GM18517 (cell line): ENCODE results near the gene LRRC4C.

ENCODE experiments used
- ATAC-seq: cut with Tn5 transposase; IDR thresholded peaks from one replicate; pipeline ENCODE4 v1.9.1; 2021; ENCODE audit warnings: mild to moderate bottlenecking, moderate library complexity; ENCODE audit not compliant: unreplicated experiment

Gene LRRC4C

DNA sequence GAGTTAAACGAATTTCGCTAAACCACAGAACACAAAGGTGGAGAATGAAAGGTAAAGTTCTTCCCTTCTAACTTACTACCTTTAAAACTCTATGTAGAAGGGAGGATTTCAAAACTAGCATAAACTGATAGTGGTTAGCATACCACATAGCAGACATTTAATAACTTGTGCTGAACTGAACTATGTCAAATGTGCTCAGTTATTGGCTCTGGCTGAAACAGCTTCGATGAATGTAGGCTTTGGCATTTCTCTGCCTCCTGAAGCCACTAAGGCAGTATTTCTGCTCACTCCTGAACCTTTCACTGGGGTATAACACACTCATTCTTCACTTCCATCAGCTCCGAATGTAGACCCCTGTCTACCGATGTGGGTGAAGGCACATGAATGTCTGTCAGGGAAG lies 1188.1 kb downstream of the LRRC4C start:
- ATAC-seq = no peak

GRCh38 chr11:40269865-40270264 lies 1189.6 kb downstream of the LRRC4C start:
- no peak for ATAC-seq

DNA sequence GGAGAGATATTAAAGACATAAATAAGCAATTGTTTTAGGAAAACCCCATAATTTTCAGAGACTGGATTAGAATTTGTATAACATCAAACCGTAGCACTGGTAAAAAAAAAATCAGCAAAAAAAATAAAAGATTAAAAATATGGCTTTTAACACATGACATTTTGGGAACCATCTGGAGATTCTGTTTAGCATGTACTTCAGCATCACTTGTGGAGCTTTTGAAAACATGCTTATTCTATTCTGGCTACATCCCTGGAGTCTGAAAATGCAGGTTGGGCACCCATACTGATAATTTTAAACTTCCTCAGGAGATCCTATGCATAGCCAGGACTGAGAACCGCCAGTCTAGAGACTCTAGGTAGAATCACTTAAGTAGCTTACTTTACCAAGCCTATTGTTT lies 1190.9 kb downstream of the LRRC4C start:
- no peak for ATAC-seq

DNA sequence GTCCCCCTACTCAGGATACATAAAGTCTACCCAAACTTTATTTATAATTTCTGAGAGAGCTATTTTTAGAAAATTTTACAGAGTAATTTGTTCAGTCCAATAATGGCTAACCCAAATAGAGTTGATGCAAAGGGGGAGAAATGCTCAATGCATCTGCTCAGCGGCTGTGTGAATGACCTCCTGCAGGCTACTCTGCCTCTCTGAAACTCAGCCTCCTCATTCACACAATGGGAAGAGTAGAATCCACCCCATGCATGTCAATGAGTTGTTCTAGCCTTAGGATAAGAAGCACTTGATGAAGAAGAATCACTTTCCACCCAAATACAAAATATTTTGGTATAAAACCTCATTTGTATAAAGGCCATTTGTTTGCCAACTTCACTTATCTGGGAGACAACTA lies 1204.0 kb downstream of the LRRC4C start:
- no peak for ATAC-seq

DNA sequence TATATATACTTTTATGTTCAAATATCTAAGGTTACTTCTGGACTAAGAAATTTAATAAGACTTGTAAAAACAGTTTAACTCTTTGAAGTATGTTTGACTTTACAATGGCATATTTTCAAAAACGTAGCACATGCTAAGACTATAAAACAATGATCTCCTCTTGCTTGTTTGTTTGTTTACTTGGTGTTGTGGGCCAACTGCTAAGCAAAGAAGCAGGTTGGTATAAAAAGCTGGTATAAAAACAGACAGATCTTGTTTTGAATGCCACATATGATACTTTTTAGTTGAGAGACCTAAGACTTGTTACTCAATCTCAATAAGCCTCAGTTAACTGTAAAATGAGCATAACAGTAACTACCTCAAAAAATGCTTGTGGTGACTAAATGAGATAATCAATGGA lies 1206.3 kb downstream of the LRRC4C start:
- no peak for ATAC-seq

- ATAC-seq = no peak
Measured at GRCh38 chr11:40252236-40252635, 1207.2 kb downstream of the LRRC4C start.

- ATAC-seq = no peak
Measured at GRCh38 chr11:40246983-40247382, 1212.5 kb downstream of the LRRC4C start.

DNA sequence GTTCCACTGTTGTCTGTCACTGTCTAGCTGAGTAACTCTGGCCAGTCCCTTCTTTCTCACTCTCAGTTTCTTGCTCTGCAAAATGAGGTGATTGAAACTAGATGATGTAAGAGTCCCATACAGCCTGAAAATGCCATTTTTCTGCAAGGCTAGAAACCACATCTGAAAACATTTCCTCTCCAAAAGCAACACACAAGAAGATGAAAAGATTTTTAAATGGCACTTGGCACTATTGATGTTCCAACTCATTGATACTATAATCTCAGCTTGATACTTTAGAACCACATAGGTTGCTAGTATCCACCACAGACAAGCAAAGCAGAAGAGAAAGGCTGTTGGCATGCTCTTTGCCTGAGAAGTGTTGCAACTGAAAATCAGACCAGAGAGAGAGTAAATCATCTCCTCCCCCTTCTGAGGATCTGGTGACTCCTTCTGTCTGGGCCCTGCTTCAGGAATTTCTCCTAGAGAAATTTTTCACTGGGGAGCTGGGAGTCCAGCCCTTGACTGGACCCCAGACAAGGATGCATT lies 1217.9 kb downstream of the LRRC4C start:
- ATAC-seq = peak; percentile 93

- ATAC-seq = no peak
Measured at GRCh38 chr11:40240284-40240683, 1219.2 kb downstream of the LRRC4C start.

DNA sequence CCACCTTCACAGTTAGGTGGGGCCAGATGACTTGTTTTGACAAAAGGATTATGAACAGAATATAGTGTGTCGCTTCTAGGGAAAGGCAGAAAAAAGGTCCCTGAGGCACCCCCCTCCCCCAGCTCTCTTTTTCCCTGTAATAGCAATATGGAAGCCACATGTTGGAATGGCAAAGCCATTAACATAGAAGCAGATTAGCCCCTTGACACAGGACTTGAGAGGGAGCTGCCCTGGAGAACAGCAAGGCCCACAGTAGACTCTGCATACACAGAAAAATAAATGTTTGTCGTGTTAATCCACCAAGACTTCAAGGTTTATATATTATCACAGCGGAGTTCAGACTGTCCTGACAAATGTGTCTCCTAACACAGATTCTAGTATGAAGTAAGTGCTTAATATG lies 1222.9 kb downstream of the LRRC4C start:
- ATAC-seq = no peak

DNA sequence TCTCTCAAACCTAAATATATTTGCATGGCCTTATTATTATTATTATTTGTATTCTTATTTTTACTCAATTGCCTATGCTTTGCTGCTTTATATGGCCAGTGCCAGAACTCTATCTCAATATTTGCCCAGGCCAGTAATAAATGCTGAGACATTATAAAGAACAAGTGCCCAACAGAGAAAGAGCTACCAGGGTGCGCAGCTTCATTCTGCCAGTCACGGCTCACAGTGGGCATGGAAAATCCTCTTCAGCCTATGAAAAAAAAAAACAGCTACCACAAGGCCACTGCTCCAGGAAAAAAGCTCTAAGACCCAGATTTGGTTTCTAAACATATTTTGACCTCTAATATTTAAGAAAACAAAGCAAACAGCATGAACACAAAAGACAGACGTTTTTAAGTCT lies 1223.6 kb downstream of the LRRC4C start:
- no peak for ATAC-seq

DNA sequence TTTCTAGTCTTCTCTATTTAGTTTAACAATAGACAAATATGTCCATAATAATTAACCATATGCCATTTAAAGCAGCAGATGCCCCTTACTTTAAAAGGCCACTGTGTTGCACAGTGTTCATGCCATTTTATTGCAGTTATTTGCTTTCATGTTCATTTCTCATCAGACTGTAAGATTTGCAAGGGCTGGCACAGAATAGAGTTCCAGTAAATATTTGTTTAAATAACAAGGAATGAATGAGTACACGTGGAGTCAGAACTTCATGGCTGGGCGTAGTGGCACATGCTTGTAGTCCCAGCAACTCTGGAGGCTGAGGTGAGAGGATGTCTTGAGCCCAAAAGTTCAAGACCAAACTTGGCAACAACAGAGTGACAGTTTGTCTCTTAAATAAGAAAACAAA lies 1228.6 kb downstream of the LRRC4C start:
- ATAC-seq = no peak

GRCh38 chr11:40228662-40229061 lies 1230.8 kb downstream of the LRRC4C start:
- ATAC-seq = no peak

DNA sequence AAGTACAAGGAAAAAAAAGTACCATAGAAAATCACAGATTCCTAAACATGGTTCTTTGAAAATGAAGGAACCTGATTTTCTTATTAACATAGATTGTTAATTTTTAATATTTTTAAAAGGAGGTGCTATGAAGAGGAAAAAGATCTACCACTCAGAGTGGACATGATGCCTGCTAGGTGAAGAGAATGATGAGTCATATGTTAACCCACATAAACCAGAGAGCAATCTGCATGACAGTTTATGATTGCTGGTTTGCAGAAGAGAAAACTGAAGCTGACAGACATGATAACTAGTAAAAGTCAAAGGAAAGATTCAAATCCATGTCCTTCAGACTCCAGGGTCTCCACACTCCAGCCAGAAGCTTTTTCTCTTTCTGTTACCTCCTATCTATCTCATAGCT lies 1231.7 kb downstream of the LRRC4C start:
- peak; percentile 64 for ATAC-seq

DNA sequence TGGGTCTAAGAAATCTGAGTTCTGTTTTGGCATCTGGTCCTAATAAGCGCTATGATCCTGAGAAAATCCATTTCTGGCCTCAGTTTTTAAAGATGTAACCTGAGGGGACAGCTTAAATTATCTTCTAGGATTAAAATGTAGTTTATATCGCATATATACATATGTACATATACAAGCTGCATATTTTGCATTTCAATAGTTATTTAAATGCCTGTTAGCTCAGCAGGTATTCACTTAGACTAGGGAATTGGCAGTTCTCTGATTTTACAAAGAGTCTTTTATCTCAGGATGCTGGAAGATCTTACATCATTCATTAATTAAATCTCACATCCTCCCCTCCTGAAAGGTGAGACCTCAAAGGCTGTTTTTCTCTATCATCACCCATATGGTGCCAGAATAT lies 1232.8 kb downstream of the LRRC4C start:
- no peak for ATAC-seq

- no peak for ATAC-seq
Measured at GRCh38 chr11:40223596-40224330, 1235.7 kb downstream of the LRRC4C start.

DNA sequence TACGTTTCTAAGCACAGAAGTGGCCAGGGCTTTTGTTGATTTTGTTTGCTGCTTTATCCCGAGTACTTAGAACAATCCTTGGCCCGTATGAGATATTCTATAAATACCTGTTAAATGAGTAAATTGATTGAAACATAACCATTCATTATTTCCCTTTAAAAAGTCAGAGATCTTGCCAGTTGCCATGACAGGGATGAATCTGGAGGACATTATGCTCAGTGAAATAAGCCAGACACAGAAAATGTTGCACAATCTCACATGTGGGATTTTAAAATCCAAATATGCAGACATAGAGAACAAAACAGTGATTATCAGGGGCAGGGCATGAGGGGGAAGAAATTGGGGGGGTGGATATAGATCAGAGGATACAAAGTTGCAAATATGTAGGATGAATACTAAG lies 1240.1 kb downstream of the LRRC4C start:
- no peak for ATAC-seq

GRCh38 chr11:40215556-40215955 lies 1243.9 kb downstream of the LRRC4C start:
- no peak for ATAC-seq

DNA sequence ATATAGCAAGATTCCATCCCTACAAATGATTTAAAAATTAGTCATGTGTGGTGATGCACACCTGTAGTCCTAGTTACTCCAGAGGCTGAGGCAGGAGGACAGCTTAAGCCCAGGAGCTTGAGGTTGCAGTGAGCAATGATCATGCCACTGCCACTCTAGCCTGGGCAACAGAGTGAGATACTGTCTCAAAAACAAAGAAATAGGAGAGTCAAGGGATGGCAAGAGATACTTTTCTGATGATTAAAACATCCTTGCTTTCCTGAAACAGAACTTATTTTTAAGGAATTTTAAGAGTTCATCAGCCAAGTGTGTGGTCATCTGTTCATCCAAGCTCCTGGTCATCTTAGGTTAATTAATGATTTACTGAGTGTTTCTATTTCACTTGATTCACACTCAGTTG lies 1252.0 kb downstream of the LRRC4C start:
- no peak for ATAC-seq

DNA sequence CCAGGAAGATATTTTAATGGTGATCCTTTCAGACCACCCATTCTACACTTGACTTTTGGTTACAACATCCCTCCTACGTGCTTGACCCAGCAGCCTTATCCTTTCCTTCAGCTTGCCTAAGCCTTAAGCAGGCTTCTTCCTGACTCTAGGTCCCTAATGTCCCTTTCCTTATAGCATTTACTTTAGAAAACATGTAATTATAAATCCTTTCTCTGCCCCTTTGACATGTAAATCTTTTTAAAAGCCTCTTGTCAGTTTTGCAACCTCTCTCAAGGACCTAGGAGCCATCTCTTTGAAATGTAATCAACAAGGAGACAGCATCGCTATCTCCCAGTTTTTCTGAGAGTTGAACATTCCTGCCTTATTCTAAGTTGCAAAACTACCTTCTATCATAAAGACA lies 1255.2 kb downstream of the LRRC4C start:
- ATAC-seq = no peak

DNA sequence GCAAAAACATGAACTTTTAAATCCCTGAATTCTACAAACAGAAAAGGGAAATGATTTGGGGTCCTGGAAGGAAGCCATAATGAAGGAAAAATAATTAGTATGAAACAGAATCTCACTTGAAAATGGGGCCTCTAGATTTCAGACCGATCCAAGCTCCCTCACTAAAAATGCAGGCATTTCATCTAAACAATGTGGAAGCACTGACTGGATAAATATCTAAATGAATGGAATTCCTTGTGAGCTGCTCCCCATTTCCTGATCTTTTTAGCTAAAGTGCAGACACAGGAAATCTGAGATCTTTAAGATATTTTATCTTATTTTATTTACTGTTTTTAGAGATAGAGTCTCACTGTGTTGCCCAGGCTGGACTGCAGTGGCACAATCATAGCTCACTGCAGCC lies 1255.8 kb downstream of the LRRC4C start:
- ATAC-seq = no peak

GRCh38 chr11:40202589-40203270 lies 1256.7 kb downstream of the LRRC4C start:
- ATAC-seq = no peak
